GM19043 (cell line): Measurements from ENCODE around the gene HEXA.
A peak's percentile ranks its signal among the peaks of the same experiment; 100 is the strongest.
"Not testable (repeated sequence)": the region's sequence is repeated elsewhere in the genome, so short reads cannot be mapped to it uniquely, and the experiment has no call there.

Experiments used
- ATAC-seq: cut with Tn5 transposase; IDR thresholded peaks from one replicate; pipeline ENCODE4 v1.9.1; 2021; ENCODE audit warnings: low read depth; ENCODE audit not compliant: unreplicated experiment

The HEXA gene

DNA sequence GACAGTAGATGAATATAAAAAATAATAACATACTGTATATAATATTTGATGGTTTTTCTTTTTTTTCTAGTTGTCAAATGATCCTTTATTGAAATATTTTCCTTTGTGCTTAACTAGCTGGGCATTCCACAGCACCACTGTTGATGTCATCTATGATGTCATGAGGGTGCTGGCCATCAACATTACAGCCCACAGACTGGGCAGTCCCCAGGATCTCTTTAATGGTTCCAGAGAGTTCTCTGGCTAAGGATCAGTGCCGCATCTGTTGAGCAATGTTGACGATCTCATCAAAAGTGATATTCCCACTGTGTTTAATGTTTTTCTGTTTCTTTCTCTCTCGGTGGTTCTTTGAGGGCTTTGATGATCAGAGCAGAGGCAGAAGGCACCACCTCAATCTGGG, 3.3 kb upstream of the HEXA start:
- not testable (repeated sequence) for ATAC-seq

DNA sequence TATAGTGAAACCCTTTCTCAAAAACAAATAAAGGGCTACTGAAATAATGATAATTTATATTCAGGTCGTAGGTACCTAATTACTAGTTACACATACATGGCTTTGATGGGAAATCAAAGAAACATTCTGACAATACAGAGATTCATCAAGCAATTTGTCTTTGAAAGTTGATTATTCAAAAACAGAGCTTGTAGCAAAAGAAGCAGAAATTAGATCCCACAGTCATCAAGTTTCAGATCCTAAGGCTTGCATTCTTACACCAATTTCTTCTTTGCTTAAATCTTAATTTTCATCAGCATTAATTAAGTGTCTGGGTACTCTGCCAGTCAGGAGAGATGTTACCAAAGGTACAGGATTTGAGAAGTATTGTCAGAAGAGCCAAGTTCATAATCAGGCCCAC, 1.5 kb upstream of the HEXA start:
- no peak for ATAC-seq

DNA sequence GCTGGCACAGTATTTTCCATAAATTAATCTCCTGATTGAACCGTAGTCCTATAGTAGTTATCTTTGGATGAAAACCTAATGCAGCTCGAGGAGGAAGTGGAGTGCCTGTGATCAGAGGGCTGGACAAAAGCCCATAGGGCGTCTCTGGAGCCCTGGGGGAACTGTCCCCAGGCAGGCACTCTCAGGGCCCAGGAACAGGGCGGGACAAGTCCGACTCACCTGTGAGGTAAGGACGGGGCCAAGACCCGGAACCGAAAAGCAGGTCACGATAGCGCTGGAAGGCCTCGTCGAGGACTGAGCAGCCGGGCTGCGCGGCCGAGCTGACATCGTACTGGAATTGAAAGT, 341 bp downstream of the HEXA start:
- peak; percentile 39 for ATAC-seq

DNA sequence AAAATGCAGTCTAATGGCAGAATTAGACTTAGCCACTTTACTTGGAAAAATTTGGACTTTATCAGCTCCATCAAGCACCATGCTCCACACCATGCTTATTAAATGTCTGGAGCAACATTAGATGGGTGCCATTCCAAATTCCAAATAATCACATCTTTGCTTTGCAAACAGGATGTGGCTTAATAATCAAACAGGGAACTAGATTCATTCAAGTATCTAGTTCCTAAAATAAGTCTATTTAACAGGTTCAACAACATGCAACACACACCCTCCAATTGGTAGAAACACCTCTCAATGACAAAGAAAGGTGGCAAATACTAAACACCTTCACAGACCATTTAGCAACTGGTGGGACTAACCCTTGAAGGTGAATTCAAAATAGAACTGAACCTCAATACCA, 3.5 kb downstream of the HEXA start:
- no peak for ATAC-seq

DNA sequence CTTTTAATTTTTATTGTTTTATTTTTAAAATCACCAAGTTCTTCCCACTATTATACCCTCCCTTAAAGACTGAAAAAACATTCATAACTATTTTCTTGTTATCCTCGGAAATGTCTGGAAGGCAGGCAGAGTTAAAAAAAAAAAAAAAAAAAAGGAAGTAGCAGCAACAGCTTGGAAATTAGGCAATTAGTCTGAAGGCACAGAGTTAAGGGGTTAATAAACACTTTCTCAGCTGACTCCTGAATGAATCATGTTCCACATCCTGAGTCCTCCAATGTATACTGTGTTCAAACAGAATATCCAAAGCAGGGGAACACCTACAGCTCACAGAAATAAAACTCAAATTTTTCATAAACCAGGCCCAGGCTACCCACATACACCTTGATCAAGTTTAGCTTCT, 5.8 kb downstream of the HEXA start:
- ATAC-seq: no peak

DNA sequence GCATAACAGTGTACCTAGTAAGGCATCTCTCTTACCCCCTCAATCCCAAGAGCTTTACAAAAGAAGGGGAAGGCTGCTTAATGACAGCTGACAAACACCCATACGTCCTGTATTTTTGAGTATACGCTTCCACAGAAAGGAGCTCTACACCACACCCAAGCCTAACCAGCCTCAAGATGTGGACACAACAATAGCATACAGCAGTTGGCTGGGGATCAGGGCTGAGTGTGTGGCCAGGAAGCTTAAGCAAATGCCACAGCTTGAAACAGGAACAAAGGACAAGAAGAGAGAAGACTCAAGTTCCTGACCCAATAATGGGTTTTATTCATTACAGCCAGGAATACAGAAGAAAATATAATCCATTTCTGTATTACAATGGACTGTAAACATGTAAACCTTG, 6.9 kb downstream of the HEXA start:
- no peak for ATAC-seq

DNA sequence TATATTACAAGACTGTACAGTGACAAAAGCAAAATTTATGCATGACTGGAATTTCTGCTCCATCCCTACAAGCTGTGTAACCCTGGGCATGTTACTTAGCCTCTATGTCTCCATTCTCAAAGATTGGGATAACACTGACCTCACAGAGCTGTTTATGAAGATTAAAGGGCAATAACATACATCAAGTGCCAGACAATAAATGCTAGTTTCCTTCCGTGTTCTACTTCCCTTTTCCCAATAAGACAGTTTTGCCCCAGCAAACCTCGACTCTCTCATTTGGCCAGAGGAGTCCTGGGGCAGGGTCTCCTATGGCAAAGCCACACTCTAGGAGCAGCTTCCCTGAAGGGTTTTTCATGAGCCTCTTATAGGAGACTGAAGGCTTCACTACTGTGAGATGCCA, 7.5 kb downstream of the HEXA start:
- ATAC-seq: no peak

DNA sequence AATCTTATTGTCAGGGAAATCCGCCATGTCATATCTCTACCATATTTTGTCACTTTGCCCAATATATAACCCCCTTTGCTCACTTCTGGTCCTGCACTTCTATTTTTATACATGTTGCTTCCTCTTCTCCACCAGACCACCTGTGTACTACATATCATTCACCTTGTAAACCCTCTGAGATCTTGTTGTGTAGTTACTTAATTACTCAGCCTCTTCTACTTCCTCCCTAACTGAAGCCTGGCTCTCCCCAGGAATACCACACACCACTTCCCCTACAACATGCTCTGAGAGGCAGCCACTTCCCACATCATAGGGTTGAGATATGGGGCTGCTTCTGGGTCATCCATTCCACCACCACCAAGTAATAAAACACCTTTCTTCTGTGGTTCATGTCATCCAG, 10.0 kb downstream of the HEXA start:
- peak; percentile 88 for ATAC-seq

DNA sequence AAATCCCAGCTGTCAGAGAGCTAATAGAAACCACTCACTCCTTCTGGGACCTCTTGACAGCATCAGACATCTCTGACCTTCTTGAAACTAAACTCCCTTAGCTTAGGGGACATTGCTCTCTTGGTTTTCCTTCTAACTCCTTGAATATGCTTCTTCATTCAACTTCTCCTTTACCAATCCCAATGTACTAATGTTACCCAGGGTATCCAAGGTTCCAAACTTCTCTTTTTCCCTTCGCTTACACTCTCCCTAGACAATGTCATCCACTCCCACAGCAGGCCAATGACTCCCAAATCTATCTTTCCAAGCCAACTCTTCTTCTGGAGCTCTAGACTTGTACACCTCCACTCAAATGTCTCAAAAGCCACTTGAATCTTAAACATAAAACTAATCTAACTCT, 14.6 kb downstream of the HEXA start:
- ATAC-seq: no peak

DNA sequence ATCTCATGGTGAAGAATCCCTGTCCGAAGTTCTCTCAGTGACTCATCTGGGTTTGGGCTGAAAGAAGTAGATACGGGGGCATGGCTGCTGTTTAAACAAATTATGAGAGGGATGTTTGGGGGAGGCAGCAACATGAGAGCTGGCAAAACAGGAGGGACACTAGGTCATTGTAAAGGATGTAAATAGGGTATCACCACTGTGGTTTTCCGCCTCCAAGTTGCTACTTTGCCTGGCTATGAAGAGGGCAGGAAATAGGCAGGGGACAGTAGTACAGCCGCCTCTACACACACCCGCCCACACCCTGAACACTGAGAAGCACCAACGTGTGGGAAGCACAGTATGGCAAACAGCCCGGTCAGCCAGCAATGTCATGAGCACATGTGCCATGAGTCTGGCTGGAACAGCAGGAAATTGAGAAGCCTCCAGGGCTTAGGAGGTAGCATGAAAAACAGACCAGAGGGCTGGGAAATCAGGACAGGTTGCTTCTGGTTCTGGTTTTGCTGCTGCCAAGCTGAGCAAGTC, 17.1 kb downstream of the HEXA start:
- ATAC-seq: no peak

DNA sequence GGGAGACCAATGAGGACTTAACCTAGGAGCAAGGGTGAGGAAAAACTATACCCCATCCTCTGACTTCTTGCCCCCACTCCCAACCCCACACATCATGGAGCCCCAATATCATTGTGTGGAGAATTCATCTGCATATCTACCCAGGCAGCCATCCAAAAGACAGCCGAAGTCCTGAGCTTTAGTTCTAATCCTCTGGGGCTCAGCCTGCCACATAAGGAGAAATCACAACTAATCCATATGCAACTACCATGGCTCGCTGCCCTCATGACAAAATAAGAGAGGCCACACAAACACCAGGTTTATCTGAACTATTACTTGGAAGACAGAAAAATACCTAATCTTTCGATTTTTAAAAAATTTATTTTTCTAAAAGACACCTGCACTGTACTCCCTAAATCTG, 17.7 kb downstream of the HEXA start:
- no peak for ATAC-seq

DNA sequence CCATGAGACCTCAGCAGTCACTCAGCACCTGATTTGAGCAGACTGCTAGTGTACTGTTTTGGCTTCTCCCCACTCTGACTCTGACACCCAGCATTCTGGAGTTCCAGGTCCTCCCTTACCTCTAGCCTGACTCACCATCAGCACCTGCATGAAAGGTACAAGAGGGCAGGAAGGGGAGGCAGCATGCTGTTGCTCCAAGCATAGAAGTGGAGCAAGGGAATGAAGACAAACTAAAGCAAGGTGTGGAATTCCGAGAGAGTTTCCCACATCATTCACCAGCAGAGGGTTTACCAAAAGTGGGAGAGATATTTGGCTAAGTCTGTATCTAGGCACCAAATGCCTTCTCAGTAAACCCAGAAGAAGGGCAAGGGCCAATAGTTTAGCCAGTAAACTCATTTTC, 21.3 kb downstream of the HEXA start:
- no peak for ATAC-seq

DNA sequence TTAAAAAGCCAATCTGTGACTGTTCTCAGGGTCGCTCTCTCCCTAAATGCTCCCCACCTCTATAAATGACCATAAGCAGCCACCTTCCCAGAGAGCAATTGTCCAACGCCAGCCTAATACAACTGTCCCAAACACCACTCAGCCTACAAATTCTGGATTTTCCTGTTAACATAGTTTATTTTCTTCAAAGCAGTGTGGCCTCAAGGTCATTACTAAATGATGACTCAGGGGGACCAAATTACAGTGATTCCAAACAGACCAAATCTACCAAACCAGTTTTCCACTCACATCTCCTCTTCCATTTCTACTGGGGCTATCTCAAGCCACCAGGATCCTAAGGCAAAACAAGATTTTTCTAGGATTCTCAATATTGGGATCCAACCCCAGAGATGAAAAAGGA, 22.5 kb downstream of the HEXA start:
- no peak for ATAC-seq

DNA sequence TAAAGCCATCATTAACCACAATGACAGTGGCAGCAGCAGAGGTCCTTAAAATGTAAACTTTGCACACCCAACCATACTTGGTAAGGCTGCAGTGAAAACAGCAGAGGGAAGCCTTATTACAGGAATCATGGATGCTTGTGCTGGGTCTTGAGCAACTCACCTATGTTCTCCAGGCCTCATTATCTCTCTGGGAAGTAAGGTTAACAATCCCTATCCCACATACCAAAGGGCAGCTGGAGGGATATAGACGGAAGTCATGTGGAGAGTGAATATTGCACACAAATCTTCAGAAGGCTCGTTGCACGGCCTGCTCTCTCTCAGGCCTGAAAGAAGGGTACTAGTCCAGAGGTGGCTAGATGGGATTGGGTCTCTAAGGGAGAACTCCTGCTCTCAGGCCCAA, 30.0 kb downstream of the HEXA start:
- ATAC-seq: no peak

DNA sequence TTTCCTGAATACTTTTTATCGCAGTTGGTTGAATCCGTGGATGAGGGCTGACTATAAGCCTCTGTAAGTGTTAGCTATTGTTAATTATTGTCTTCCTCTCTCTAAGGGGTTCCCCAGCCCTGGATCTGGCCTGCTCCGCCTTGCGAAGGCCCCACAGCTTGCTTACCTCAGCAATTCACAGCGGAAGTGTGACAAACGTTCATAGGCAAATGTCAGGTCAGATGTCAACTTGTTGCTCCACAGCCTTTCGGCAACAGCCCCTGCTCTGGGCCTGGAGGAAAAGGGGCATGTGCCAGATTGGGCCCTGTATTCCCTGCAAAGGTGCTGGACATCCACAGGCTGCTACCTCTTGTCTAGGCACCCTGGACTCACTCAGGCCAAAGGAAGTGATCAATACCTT, 30.5 kb downstream of the HEXA start:
- no peak for ATAC-seq

DNA sequence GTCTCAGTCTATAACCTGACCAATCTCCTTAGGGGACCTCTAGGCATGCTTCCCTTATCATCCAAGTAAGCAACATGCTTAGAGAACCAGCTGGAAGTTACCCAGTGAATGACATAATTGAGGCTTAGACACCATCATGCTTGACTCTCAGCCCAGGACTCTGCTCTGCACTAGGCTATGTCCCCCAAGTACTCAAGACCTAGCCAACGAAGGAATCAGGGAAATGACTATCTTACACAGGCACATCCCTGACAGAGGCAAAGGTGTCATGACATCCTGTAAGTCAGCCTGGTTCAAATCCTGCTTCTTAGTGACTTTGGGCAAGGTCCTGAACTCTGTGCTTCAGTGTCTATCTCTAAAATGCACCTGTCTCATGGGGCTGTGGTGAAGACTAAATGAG, 31.2 kb downstream of the HEXA start:
- no peak for ATAC-seq

DNA sequence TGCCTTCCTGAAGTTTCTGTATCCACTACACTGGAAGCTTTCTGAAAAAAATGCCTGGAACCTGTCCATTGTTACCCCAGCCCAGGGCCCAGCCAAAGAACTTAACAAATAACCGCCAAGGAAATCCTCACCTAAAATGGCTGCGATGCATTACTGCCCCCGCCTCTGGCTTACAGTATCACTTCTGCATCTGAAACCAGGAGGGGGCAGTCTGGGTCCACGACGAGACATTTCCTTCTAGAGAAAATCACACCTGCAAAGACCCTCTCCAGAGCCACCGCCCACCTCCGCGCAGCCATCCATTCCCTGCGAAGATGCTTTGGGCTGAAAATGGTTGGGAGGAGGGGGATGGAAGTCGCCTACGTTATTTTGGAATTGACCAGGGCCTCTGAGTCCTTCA, 33.4 kb downstream of the HEXA start:
- no peak for ATAC-seq

DNA sequence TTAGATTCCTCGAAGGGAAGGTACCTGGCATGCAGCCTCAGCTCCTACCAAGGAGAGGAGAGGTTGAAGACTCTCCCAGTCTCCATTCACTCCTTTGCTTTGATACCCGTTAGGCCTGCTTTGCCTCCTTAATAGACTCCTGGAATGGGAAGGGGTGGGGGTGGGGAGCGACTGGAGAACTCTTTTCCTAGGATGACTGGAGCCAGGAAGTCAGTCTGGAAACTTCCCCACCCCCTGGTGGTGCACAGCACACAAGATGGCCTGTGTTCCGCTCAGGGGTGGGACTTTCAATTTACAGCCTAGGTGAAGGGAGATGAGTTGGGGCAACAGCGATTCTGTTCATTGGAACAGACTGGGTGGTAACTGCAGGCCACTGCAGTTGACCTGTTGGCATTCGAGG, 34.5 kb downstream of the HEXA start:
- ATAC-seq: no peak

DNA sequence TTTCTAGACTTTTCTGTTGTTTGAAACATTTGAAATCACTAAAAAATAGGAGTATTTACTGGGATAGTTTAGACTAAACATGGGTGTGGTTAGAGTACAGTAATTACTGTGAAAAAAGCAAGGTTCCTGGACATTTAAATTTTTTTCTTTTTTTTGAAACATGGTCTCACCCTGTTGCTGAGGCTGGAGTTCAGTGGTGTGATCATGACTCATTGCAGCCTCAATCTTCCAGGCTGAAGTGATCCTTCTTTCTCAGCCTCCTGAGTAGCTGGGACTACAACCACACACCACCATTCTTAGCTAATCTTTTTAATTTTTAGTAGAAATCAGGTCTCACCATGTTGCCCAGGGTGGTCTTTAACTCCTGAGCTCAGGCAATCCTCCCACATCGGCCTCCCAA, 35.4 kb downstream of the HEXA start:
- ATAC-seq: no peak

DNA sequence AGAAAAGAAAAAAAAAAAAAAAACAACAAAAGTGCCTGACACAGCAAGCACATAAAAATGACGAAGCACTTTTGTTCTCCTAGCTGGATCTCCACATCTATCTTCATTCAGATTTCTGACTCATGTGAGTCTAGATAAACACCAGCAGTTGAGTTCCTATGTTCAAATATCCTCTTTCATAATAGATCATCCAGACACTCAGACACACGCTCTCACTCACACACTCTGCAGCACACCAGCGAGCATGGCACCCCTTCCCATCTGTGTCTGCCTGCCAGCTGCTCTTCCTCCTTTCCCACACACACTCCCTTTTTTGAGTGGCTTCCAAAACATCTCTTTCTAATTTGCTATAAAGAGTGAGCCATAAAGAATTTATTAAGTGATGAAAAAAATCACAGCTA, 36.0 kb downstream of the HEXA start:
- no peak for ATAC-seq

DNA sequence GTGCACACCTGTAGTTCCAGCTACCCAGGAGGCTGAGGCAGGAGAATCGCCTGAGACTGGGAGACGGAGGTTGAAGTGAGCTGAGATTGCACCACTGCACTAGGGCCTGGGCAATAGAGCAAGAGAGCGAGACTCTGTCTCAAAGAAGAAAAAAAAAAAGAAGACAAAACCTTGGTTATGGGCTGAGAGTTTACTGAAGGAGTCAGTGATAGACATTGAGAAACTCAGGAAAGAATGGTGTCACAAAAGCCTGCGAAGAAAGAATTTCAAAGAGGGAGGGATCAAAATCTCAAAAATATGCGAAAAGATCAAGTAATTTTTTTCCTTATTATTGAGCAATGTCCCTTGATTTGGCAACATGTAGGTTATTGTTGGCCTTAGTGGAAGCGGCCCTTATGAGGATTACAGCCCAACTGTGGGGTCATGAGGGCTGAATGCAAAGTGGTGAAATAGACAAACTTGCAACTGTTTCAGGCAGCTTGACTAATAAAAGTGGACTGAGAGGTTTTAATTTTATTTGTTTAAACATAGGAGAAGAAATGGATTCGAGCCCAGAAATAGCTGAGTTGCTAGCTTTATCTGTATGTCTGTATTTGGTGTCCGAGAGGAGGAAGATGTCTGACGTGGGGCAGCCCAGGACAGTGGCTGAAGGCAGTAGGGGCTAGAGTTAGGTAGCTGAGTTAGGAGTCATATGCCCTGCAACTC, 37.0 kb downstream of the HEXA start:
- no peak for ATAC-seq

DNA sequence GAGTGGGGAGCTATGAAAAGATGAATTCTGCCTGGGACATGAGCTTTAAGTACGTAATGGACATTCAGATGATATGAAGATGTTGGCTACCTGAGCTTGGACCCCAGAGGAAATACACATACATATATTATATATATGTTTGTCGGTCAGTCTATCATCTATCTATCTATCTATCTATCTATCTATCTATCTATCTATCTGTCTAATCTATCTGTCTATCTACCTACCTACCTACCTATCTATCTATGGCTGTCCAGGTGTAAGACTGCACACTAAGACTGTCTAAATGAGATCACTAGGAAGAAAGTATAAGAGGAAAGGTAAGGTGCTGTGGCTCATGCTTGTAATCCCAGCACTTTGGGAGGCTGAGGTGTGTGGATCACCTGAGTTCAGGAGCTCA, 37.7 kb downstream of the HEXA start:
- ATAC-seq: no peak

DNA sequence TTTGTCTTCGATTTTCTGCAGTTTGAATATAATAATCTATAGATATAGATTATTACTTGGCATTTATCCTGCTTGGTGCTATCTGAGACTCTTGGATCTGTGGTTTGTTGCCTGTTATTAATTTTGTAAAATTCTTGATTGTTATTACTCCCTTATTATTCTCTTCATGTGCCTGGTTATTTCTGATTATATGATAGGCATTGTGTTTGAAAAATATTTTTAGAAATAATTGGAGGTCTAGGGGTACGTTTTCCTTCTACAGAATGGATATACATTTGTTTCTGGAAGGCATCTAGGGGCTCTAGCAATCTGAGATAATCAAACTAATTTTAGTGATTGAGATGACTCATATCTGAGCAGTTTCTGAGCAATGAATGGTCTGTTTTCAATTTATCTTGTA, 41.0 kb downstream of the HEXA start:
- no peak for ATAC-seq
